Osteocyte (in vitro differentiated cells): ENCODE measurements around the gene ERP27. TPM values are rescaled to one million over a fixed set of nuclear protein-coding genes. Genes with fewer than 3 reads are reported as not detected.

Experiments used
- DNase-seq: peaks from one replicate; pipeline ENCODE4 v3.0.0; 2021; ENCODE audit warnings: mixed read lengths; ENCODE audit not compliant: unreplicated experiment; ENCODE audit errors: extremely low spot score
- H3K27ac Mint-ChIP-seq: one replicate; pipeline ENCODE4 v1.8.0; 2021; ENCODE audit warnings: mild to moderate bottlenecking, mixed read lengths; ENCODE audit not compliant: unreplicated experiment
- H3K27me3 Mint-ChIP-seq: one replicate; pipeline ENCODE4 v1.8.0; 2021; ENCODE audit warnings: mixed read lengths; ENCODE audit not compliant: unreplicated experiment
- H3K36me3 Mint-ChIP-seq: one replicate; pipeline ENCODE4 v1.8.0; 2021; ENCODE audit warnings: mixed read lengths; ENCODE audit not compliant: unreplicated experiment
- H3K4me1 Mint-ChIP-seq: one replicate; pipeline ENCODE4 v1.8.0; 2021; ENCODE audit warnings: mixed read lengths; ENCODE audit not compliant: unreplicated experiment
- H3K4me3 Mint-ChIP-seq: one replicate; pipeline ENCODE4 v1.8.0; 2021; ENCODE audit warnings: mild to moderate bottlenecking, moderate library complexity, mixed read lengths; ENCODE audit not compliant: unreplicated experiment
- H3K9me3 Mint-ChIP-seq: one replicate; pipeline ENCODE4 v1.8.0; 2021; ENCODE audit warnings: mixed read lengths; ENCODE audit not compliant: unreplicated experiment
- CTCF ChIP-seq: fragments of 200-600 bp; sonication (generic); IDR thresholded peaks from 2 replicates; pipeline ENCODE4 v1.5.0; 2021; ENCODE audit warnings: antibody characterized with exemption, mild to moderate bottlenecking, moderate library complexity
- total RNA-seq: library from RNA; stranded (reverse); gene quantifications from 2 replicates; pipeline ENCODE4 v1.2.1, GENCODE V29; 2021

The ERP27 gene
- total RNA-seq, 1 donor from 2014 or later: 0.70 TPM

- DNase-seq: no peak
- Mint-ChIP-seq H3K9me3 (peaks cover 13% of the 10 kb centered on the region), H3K36me3 (peaks cover 11% of the 10 kb centered on the region), H3K27me3 (no peaks in the 10 kb centered on the region), H3K4me3 (no peak overlapping the region), H3K27ac (no peak overlapping the region), H3K4me1 (peaks cover 12% of the 10 kb centered on the region)
- TF ChIP-seq CTCF: no peak
Measured at GRCh38 chr12:14941369-14941768, 3.0 kb upstream of the ERP27 start.

GRCh38 chr12:14937689-14938088 is 648 bp downstream of the ERP27 start:
- H3K27me3 Mint-ChIP-seq: no peaks in the 10 kb centered on the region
- H3K27ac Mint-ChIP-seq: no peak overlapping the region
- no peak overlapping the region for H3K4me3 Mint-ChIP-seq
- no peak for TF ChIP-seq CTCF
- peaks cover 13% of the 10 kb centered on the region for H3K9me3 Mint-ChIP-seq
- H3K36me3 Mint-ChIP-seq: peaks cover 11% of the 10 kb centered on the region
- no peak for DNase-seq
- H3K4me1 Mint-ChIP-seq: peaks cover 8% of the 10 kb centered on the region

- no peak for TF ChIP-seq CTCF
- DNase-seq: no peak
- H3K27ac Mint-ChIP-seq: no peak overlapping the region
- peaks cover 13% of the 10 kb centered on the region for H3K9me3 Mint-ChIP-seq
- no peaks in the 10 kb centered on the region for H3K27me3 Mint-ChIP-seq
- H3K4me3 Mint-ChIP-seq: no peak overlapping the region
- H3K4me1 Mint-ChIP-seq: peaks cover 13% of the 10 kb centered on the region
- peaks cover 6% of the 10 kb centered on the region for H3K36me3 Mint-ChIP-seq
Measured at GRCh38 chr12:14937014-14937413, 1.3 kb downstream of the ERP27 start.

- H3K27ac Mint-ChIP-seq: no peak overlapping the region
- no peaks in the 10 kb centered on the region for H3K27me3 Mint-ChIP-seq
Measured at GRCh38 chr12:14936224-14936861, 2.0 kb downstream of the ERP27 start.

GRCh38 chr12:14935031-14935430 is 3.3 kb downstream of the ERP27 start:
- DNase-seq: no peak
- H3K27me3 Mint-ChIP-seq: no peaks in the 10 kb centered on the region
- peaks cover 7% of the 10 kb centered on the region for H3K9me3 Mint-ChIP-seq
- peaks cover 30% of the 10 kb centered on the region for H3K4me1 Mint-ChIP-seq
- H3K4me3 Mint-ChIP-seq: no peak overlapping the region
- peak overlapping the region; percentile 40 for H3K27ac Mint-ChIP-seq
- TF ChIP-seq CTCF: no peak
- H3K36me3 Mint-ChIP-seq: peaks cover 3% of the 10 kb centered on the region

More at GRCh38 chr12:14936224-14936861, 2.0 kb downstream of the ERP27 start:
- Mint-ChIP-seq H3K4me3 (no peak overlapping the region), H3K4me1 (peaks cover 17% of the 10 kb centered on the region), H3K36me3 (peaks cover 3% of the 10 kb centered on the region), H3K9me3 (peaks cover 13% of the 10 kb centered on the region)
- peak; percentile 19 for TF ChIP-seq CTCF
- DNase-seq: no peak
